AG04450 (cell line): ENCODE data around the gene PRPF19. TPM values are rescaled to one million over a fixed set of nuclear protein-coding genes. Genes with fewer than 3 reads are reported as not detected.

Source experiments
- CTCF ChIA-PET: fragments of 300-600, 350-600 bp; formaldehyde crosslinking; extraction: SDS; loops from one replicate; lab custom pipeline; 2022; ENCODE audit warnings: antibody characterized with exemption, inconsistent platforms; lab: Charles Lee
- POLR2A ChIA-PET: fragments of 350-600 bp; formaldehyde crosslinking; extraction: SDS; loops from one replicate; lab custom pipeline; 2021; ENCODE audit warnings: antibody characterized with exemption, inconsistent platforms; lab: Yijun Ruan, JAX
- DNase-seq: peaks from one replicate; pipeline ENCODE4 v3.0.0-alpha.2; 2011; ENCODE audit warnings: low read depth, low spot score
- H3K27ac ChIP-seq: one replicate; pipeline ENCODE4 v1.5.1; 2012; ENCODE audit warnings: low read depth, low read length, control low read depth
- H3K27me3 ChIP-seq: one replicate; pipeline ENCODE4 v1.6.0; 2012; ENCODE audit warnings: low read length; ENCODE audit not compliant: control insufficient read depth, insufficient read depth
- H3K4me3 ChIP-seq: 2 replicates; pipeline ENCODE4 v1.5.1; 2011; ENCODE audit warnings: mild to moderate bottlenecking, low read depth, low read length, control low read depth
- H3K9me3 ChIP-seq: 2 replicates; pipeline ENCODE4 v1.5.1; 2012; ENCODE audit warnings: low read length; ENCODE audit not compliant: control insufficient read depth, insufficient read depth
- CTCF ChIP-seq: IDR thresholded peaks from 2 replicates; pipeline ENCODE4 v1.5.1; 2011; ENCODE audit warnings: low read depth, low read length, control low read depth, inconsistent platforms
- polyA plus RNA-seq: library from polyadenylated mRNA; depleted of rRNA; stranded (reverse); fragments of >200 nt; gene quantifications from 2 replicates; pipeline ENCODE4 v1.2.3, GENCODE V29; 2011

PRPF19 gene
- polyA plus RNA-seq, 1 experiment, result 25.1 TPM

GRCh38 chr11:60924906-60925853 lies 18.8 kb upstream of the PRPF19 start:
- CTCF ChIA-PET, result no interaction called here
- DNase-seq, result no peak
- POLR2A ChIA-PET, result interaction anchor here (0.6 kb wide), 2 partner anchors 15 to 51 kb away, joined by 3 read pairs; no protein-coding TSS in a partner anchor
- Histone ChIP-seq H3K9me3 (no peaks in the 10 kb centered on the region; the same call in 1 of the 2 replicates), H3K27ac (peak overlapping the region; percentile 52), H3K4me3 (peak overlapping the region; percentile 79), H3K27me3 (no peaks in the 10 kb centered on the region)
- TF ChIP-seq CTCF, result no peak

DNA sequence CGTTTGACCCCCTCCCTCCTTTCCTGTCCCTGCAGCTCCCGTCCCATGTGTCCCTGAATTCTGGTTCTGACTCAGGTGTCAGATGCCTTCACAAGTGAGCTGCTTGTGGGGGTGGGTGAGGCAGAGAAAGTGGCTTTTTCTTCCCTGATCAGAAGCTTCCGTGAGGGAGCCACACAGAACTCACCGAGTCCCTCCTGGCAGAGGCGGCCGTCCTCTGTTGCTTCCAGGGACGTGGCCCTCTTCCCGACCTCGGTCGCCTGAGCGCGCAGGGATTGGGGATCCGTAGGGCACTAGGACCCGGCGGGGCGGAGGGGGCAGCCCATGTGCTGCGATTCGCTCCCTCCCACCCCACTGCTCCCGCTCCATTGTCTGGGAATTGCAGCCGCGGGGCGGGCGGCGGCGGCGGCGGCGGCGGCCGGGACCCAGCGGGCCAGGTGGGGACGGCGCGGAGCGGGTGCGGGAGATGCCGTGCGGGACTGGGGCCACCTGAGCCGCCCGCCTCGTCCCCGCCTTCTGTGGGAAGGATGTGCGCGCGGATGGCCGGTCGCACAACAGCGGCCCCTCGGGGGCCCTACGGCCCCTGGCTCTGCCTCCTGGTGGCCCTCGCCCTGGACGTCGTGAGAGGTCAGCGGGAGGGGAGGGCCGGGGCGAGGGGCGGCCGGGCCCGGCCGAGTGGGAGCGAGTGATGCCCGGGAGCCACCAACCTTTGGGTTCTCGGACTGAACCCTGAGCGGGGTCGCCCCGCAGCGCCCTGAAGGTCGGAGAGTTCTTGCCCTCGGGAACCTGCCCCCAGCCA lies 17.9 kb upstream of the PRPF19 start, which contains the start of gene TMEM132A:
Gene TMEM132A (plus strand): TSS at position 351 of the 796 bp plus-strand sequence. CDS start 174 bp downstream, at position 525.
- H3K27ac ChIP-seq, result peak within 1 kb of the TSS; percentile 52
- TF ChIP-seq CTCF, result no peak
- POLR2A ChIA-PET, result interaction anchor here (1.0 to 1.4 kb wide), 2 partner anchors 9 to 10 kb away, joined by 5 to 6 read pairs; partner anchors contain the start of gene TMEM109

GRCh38 chr11:60923800-60924109 lies 17.4 kb upstream of the PRPF19 start:
- H3K4me3 ChIP-seq, result peak overlapping the region; percentile 79
- POLR2A ChIA-PET, result interaction anchor here (1.0 to 1.4 kb wide), 2 partner anchors 9 to 10 kb away, joined by 5 to 6 read pairs; partner anchors contain the start of gene TMEM109

More for the DNA sequence above, 17.9 kb upstream of the PRPF19 start, which contains the start of gene TMEM132A:
- CTCF ChIA-PET, result interaction anchor here (1.0 to 1.1 kb wide), 2 partner anchors 9 to 11 kb away, joined by 3 to 4 read pairs; partner anchors contain the start of gene TMEM109
- DNase-seq, result no peak
- H3K9me3 ChIP-seq, result no peaks in the 10 kb centered on the region; the same call in 1 of the 2 replicates
- no peaks in the 10 kb centered on the region for H3K27me3 ChIP-seq
- H3K4me3 ChIP-seq, result peak within 1 kb of the TSS; percentile 79

GRCh38 chr11:60923326-60923725 lies 16.9 kb upstream of the PRPF19 start:
- no peak overlapping the region for H3K27ac ChIP-seq
- no peak overlapping the region for H3K4me3 ChIP-seq
- H3K9me3 ChIP-seq, result no peaks in the 10 kb centered on the region; the same call in 1 of the 2 replicates
- CTCF ChIA-PET, result interaction anchor here (1.0 to 1.1 kb wide), 2 partner anchors 8 to 10 kb away, joined by 3 to 4 read pairs; partner anchors contain the start of gene TMEM109
- no peak for DNase-seq
- no peak for TF ChIP-seq CTCF
- POLR2A ChIA-PET, result interaction anchor here (1.0 to 1.4 kb wide), 2 partner anchors 8 to 10 kb away, joined by 5 to 6 read pairs; partner anchors contain the start of gene TMEM109
- H3K27me3 ChIP-seq, result no peaks in the 10 kb centered on the region

More at GRCh38 chr11:60923800-60924109, 17.4 kb upstream of the PRPF19 start:
- H3K27ac ChIP-seq, result no peak overlapping the region
- CTCF ChIA-PET, result interaction anchor here (1.0 to 1.1 kb wide), 2 partner anchors 8 to 10 kb away, joined by 3 to 4 read pairs; partner anchors contain the start of gene TMEM109
- no peak for TF ChIP-seq CTCF
- no peak for DNase-seq
- H3K27me3 ChIP-seq, result no peaks in the 10 kb centered on the region
- no peaks in the 10 kb centered on the region; the same call in 1 of the 2 replicates for H3K9me3 ChIP-seq
